ENCODE data around the gene SPINK8. TPM values are rescaled to one million over a fixed set of nuclear protein-coding genes. Genes with fewer than 3 reads are reported as not detected.
"Not testable (repeated sequence)": the region's sequence is repeated elsewhere in the genome, so short reads cannot be mapped to it uniquely, and the experiment has no call there.

The SPINK8 gene
- polyA plus RNA-seq, 1 donor from 2014 or later: not detected

GRCh38 chr3:48344867-48345507, 11.5 kb upstream of the SPINK8 start:
- no peak overlapping the region for H3K27ac Mint-ChIP-seq
- H3K9me3 Mint-ChIP-seq: no peaks in the 10 kb centered on the region
- H3K4me1 Mint-ChIP-seq: no peaks in the 10 kb centered on the region
- peaks cover 2% of the 10 kb centered on the region for H3K27me3 Mint-ChIP-seq
- no peak overlapping the region for H3K4me3 Mint-ChIP-seq
- no peaks in the 10 kb centered on the region for H3K36me3 Mint-ChIP-seq

- no peaks in the 10 kb centered on the region for H3K4me1 Mint-ChIP-seq
- H3K36me3 Mint-ChIP-seq: no peaks in the 10 kb centered on the region
- H3K4me3 Mint-ChIP-seq: no peak overlapping the region
- no peak overlapping the region for H3K27ac Mint-ChIP-seq
- H3K9me3 Mint-ChIP-seq: no peaks in the 10 kb centered on the region
- H3K27me3 Mint-ChIP-seq: no peaks in the 10 kb centered on the region
Observed at GRCh38 chr3:48343432-48343831, 10.0 kb upstream of the SPINK8 start.

- H3K27me3 Mint-ChIP-seq: peaks cover 9% of the 10 kb centered on the region
- H3K27ac Mint-ChIP-seq: peak overlapping the region in 1 of 3 donors; percentile 59
- no peak overlapping the region for H3K4me3 Mint-ChIP-seq
- H3K4me1 Mint-ChIP-seq: peaks cover 0 to 7% (median 1%) of the 10 kb centered on the region in 3 donors
- H3K9me3 Mint-ChIP-seq: no peaks in the 10 kb centered on the region
- H3K36me3 Mint-ChIP-seq: no peaks in the 10 kb centered on the region
Observed at GRCh38 chr3:48338635-48339034, 5.2 kb upstream of the SPINK8 start.

GRCh38 chr3:48337536-48337935, 4.1 kb upstream of the SPINK8 start:
- H3K27ac Mint-ChIP-seq, H3K36me3 Mint-ChIP-seq, H3K9me3 Mint-ChIP-seq, H3K4me3 Mint-ChIP-seq, H3K4me1 Mint-ChIP-seq: not testable (repeated sequence)
- peaks cover 15% of the 10 kb centered on the region for H3K27me3 Mint-ChIP-seq

GRCh38 chr3:48335286-48335685, 1.8 kb upstream of the SPINK8 start:
- not testable (repeated sequence) for H3K27ac Mint-ChIP-seq, H3K4me1 Mint-ChIP-seq
- peaks cover 15% of the 10 kb centered on the region for H3K27me3 Mint-ChIP-seq

GRCh38 chr3:48334605-48335004, 1.1 kb upstream of the SPINK8 start:
- Mint-ChIP-seq H3K4me3 (no peak overlapping the region), H3K9me3 (no peaks in the 10 kb centered on the region), H3K27me3 (peaks cover 15% of the 10 kb centered on the region), H3K27ac (no peak overlapping the region), H3K4me1 (peaks cover 1 to 7% (median 2%) of the 10 kb centered on the region in 3 donors), H3K36me3 (no peaks in the 10 kb centered on the region)

More at GRCh38 chr3:48335286-48335685, 1.8 kb upstream of the SPINK8 start:
- not testable (repeated sequence) for H3K36me3 Mint-ChIP-seq, H3K9me3 Mint-ChIP-seq
- H3K4me3 Mint-ChIP-seq: peak overlapping the region in 1 of 4 donors; percentile 6

- peaks cover 15% of the 10 kb centered on the region for H3K27me3 Mint-ChIP-seq
- not testable (repeated sequence) for H3K9me3 Mint-ChIP-seq, H3K4me1 Mint-ChIP-seq, H3K4me3 Mint-ChIP-seq, H3K27ac Mint-ChIP-seq, H3K36me3 Mint-ChIP-seq
Observed at GRCh38 chr3:48331706-48332435, 1.6 kb downstream of the SPINK8 start.

- H3K36me3 Mint-ChIP-seq: peaks cover 1% of the 10 kb centered on the region
- peaks cover 3% of the 10 kb centered on the region for H3K27me3 Mint-ChIP-seq
- H3K4me1 Mint-ChIP-seq: no peaks in the 10 kb centered on the region
- H3K4me3 Mint-ChIP-seq: no peak overlapping the region
- peaks cover 3 to 14% (median 6%) of the 10 kb centered on the region in 3 donors for H3K9me3 Mint-ChIP-seq
- peak overlapping the region in 1 of 3 donors; percentile 14 for H3K27ac Mint-ChIP-seq
Observed at GRCh38 chr3:48320996-48321395, 12.5 kb downstream of the SPINK8 start.

- Mint-ChIP-seq H3K9me3 (peaks cover 4 to 22% (median 8%) of the 10 kb centered on the region in 3 donors), H3K4me3 (no peak overlapping the region), H3K27me3 (peaks cover 3% of the 10 kb centered on the region), H3K4me1 (no peaks in the 10 kb centered on the region), H3K27ac (peak overlapping the region in 1 of 3 donors; percentile 41), H3K36me3 (peaks cover 1% of the 10 kb centered on the region)
Observed at GRCh38 chr3:48318713-48319468, 14.6 kb downstream of the SPINK8 start.

- H3K27me3 Mint-ChIP-seq: peaks cover 2% of the 10 kb centered on the region
- H3K36me3 Mint-ChIP-seq: peaks cover 2% of the 10 kb centered on the region
- H3K4me3 Mint-ChIP-seq: no peak overlapping the region
- H3K9me3 Mint-ChIP-seq: peaks cover 4 to 26% (median 15%) of the 10 kb centered on the region in 3 donors
- no peak overlapping the region for H3K27ac Mint-ChIP-seq
- H3K4me1 Mint-ChIP-seq: no peaks in the 10 kb centered on the region
Observed at GRCh38 chr3:48314542-48314941, 18.9 kb downstream of the SPINK8 start.

- H3K36me3 Mint-ChIP-seq: no peaks in the 10 kb centered on the region
- H3K27me3 Mint-ChIP-seq: no peaks in the 10 kb centered on the region
- peaks cover 0 to under 1% (median 0%) of the 10 kb centered on the region in 3 donors for H3K9me3 Mint-ChIP-seq
- peak overlapping the region in 2 of 3 donors; percentile 7 to 12 for H3K27ac Mint-ChIP-seq
- H3K4me3 Mint-ChIP-seq: peak overlapping the region in 3 of 4 donors; percentile 14 to 76 (median 63)
- peaks cover 13 to 39% (median 16%) of the 10 kb centered on the region in 3 donors for H3K4me1 Mint-ChIP-seq
Observed at GRCh38 chr3:48306860-48307530, 26.5 kb downstream of the SPINK8 start.

GRCh38 chr3:48306290-48306689, 27.2 kb downstream of the SPINK8 start:
- Mint-ChIP-seq H3K27me3 (no peaks in the 10 kb centered on the region), H3K4me1 (peaks cover 17 to 40% (median 19%) of the 10 kb centered on the region in 3 donors), H3K4me3 (peak overlapping the region in 3 of 4 donors; percentile 14 to 63 (median 32)), H3K27ac (peak overlapping the region in 1 of 3 donors; percentile 7), H3K36me3 (no peaks in the 10 kb centered on the region), H3K9me3 (no peaks in the 10 kb centered on the region)

GRCh38 chr3:48305396-48305795, 28.1 kb downstream of the SPINK8 start:
- Mint-ChIP-seq H3K4me3 (no peak overlapping the region), H3K27ac (no peak overlapping the region), H3K27me3 (no peaks in the 10 kb centered on the region)

GRCh38 chr3:48303021-48303420, 30.4 kb downstream of the SPINK8 start:
- no peaks in the 10 kb centered on the region for H3K36me3 Mint-ChIP-seq
- peak overlapping the region in 2 of 3 donors; percentile 85 to 96 for H3K27ac Mint-ChIP-seq
- H3K27me3 Mint-ChIP-seq: no peaks in the 10 kb centered on the region
- H3K9me3 Mint-ChIP-seq: no peaks in the 10 kb centered on the region
- peak overlapping the region in 3 of 4 donors; percentile 12 to 97 (median 84) for H3K4me3 Mint-ChIP-seq
- peaks cover 30 to 46% (median 32%) of the 10 kb centered on the region in 3 donors for H3K4me1 Mint-ChIP-seq

More at GRCh38 chr3:48305396-48305795, 28.1 kb downstream of the SPINK8 start:
- Mint-ChIP-seq H3K9me3 (no peaks in the 10 kb centered on the region), H3K36me3 (no peaks in the 10 kb centered on the region), H3K4me1 (peaks cover 18 to 45% (median 21%) of the 10 kb centered on the region in 3 donors)

Measured in IgD-negative memory B cell (primary cell).